K562 (cell line): ENCODE results near the gene ARMC7. TPM values are rescaled to one million over a fixed set of nuclear protein-coding genes. Genes with fewer than 3 reads are reported as not detected.
"Not testable (repeated sequence)": the region's sequence is repeated elsewhere in the genome, so short reads cannot be mapped to it uniquely, and the experiment has no call there.

Experiments
- ATAC-seq: fragments of 200-7000 bp; cut with Tn5 transposase; 3 replicates; pipeline ENCODE4 v1.9.1; 2020; ENCODE audit warnings: moderate library complexity
- BruUV-seq: library from RNA; stranded (reverse); fragments of 400-500 nt; replicated peaks from 2 replicates; lab custom pipeline; 2021; lab: Mats Ljungman, UMichigan
- CTCF ChIA-PET: fragments of 300-600 bp; formaldehyde crosslinking; extraction: SDS; loops from one replicate; lab custom pipeline; 2021; ENCODE audit warnings: low intra/inter-chr PET ratio; lab: Yijun Ruan, JAX
- POLR2A ChIA-PET: fragments of 300-600, 350-650 bp; sonication (Branson Sonifier 250); formaldehyde crosslinking; extraction: SDS; loops from one replicate; lab custom pipeline; 2021; ENCODE audit warnings: antibody characterized with exemption, inconsistent platforms; lab: Yijun Ruan, JAX
- DNase-seq, 4 experiments: peaks; one replicate each; pipeline versions ENCODE4 v3.0.0 to v3.0.0-alpha.2; 2011 to 2018; ENCODE audit warnings: low spot score in 3 of 4, mixed read lengths in 3 of 4; ENCODE audit errors: extremely low read depth in 1 of 4
- FAIRE-seq: peaks from 2 replicates; lab custom pipeline; 2011; peaks lifted over from hg19 to GRCh38; lab: Jason Lieb, UNC
- H2AFZ ChIP-seq: 2 replicates; pipeline ENCODE4 v1.6.0; 2011; ENCODE audit warnings: low read depth, low read length, control low read depth, inconsistent platforms
- H3K27ac ChIP-seq: fragments of 200-600 bp; 3 replicates; pipeline ENCODE4 v1.8.0; 2011; ENCODE audit warnings: low read depth, mild to moderate bottlenecking, control low read depth, inconsistent platforms, low read length, moderate library complexity, mixed read lengths; ENCODE audit errors: extremely low read depth
- H3K27me3 ChIP-seq, 2 experiments: fragments of 300-600 bp in 1 of 2; 2 replicates in 1 of 2; 3 replicates in 1 of 2; pipeline versions ENCODE4 v1.6.0 to v1.8.0; 2011; ENCODE audit warnings: inconsistent platforms in 2 of 2, low read length in 2 of 2, mild to moderate bottlenecking in 1 of 2, mixed read lengths in 1 of 2, moderate library complexity in 1 of 2; ENCODE audit not compliant: control insufficient read depth in 2 of 2, insufficient read depth in 2 of 2
- H3K36me3 ChIP-seq: fragments of 300-600 bp; 3 replicates; pipeline ENCODE4 v1.8.0; 2011; ENCODE audit warnings: mild to moderate bottlenecking, low read length, inconsistent platforms; ENCODE audit not compliant: control insufficient read depth, insufficient read depth
- H3K4me1 ChIP-seq, 2 experiments: fragments of 200-600 bp in 1 of 2; replicated peaks in 1 of 2; 2 replicates in 1 of 2; 3 replicates in 1 of 2; pipeline versions ENCODE4 v1.5.1 to v1.8.0; 2011; ENCODE audit warnings: inconsistent platforms in 2 of 2, low read length in 2 of 2, mild to moderate bottlenecking in 1 of 2, mixed read lengths in 1 of 2, moderate library complexity in 1 of 2; ENCODE audit not compliant: control insufficient read depth in 2 of 2, insufficient read depth in 2 of 2
- H3K4me2 ChIP-seq: 2 replicates; pipeline ENCODE4 v1.6.1; 2011; ENCODE audit warnings: low read length, control low read depth, inconsistent platforms, mixed read lengths; ENCODE audit not compliant: insufficient read depth
- H3K4me3 ChIP-seq: fragments of 200-600 bp; sonication (generic), shearing (Covaris generic); 2 replicates; pipeline ENCODE4 v1.5.1; 2016; ENCODE audit warnings: control low read depth, inconsistent platforms
- H3K79me2 ChIP-seq: fragments of 200-600 bp; 3 replicates; pipeline ENCODE4 v1.8.0; 2011; ENCODE audit warnings: low read length, inconsistent platforms; ENCODE audit not compliant: control insufficient read depth, insufficient read depth
- H3K9ac ChIP-seq, 2 experiments: 2 replicates each; pipeline versions ENCODE4 v1.6.0 to v1.6.1; 2011; ENCODE audit warnings: low read depth in 2 of 2, low read length in 2 of 2, control low read depth in 1 of 2, inconsistent platforms in 1 of 2, mild to moderate bottlenecking in 1 of 2, mixed read lengths in 1 of 2; ENCODE audit not compliant: insufficient read depth in 1 of 2
- H3K9me1 ChIP-seq: one replicate; pipeline ENCODE4 v1.6.0; 2011; ENCODE audit warnings: inconsistent platforms, mild to moderate bottlenecking, low read length, moderate library complexity; ENCODE audit not compliant: control insufficient read depth, insufficient read depth
- H3K9me3 ChIP-seq: replicated peaks from 2 replicates; pipeline ENCODE4 v1.5.1; 2011; ENCODE audit warnings: low read depth, low read length, inconsistent platforms; ENCODE audit not compliant: control insufficient read depth, insufficient read depth
- H4K20me1 ChIP-seq: replicated peaks from 2 replicates; pipeline ENCODE4 v1.6.1; 2011; ENCODE audit warnings: low read length, inconsistent platforms, mixed read lengths; ENCODE audit not compliant: control insufficient read depth, insufficient read depth
- ARNT ChIP-seq, 2 experiments: fragments of 450-650 bp; IDR thresholded peaks; 2 replicates each; pipeline ENCODE4 v1.6.1; 2016; ENCODE audit warnings: mild to moderate bottlenecking in 1 of 2
- HLTF ChIP-seq: fragments of 450-650 bp; IDR thresholded peaks from 2 replicates; pipeline ENCODE4 v1.6.1; 2016
- SMARCA5 ChIP-seq: fragments of 450-650 bp; IDR thresholded peaks from 2 replicates; pipeline ENCODE4 v1.6.1; 2016
- THRAP3 ChIP-seq: fragments of 450-650 bp; IDR thresholded peaks from 2 replicates; pipeline ENCODE4 v1.6.1; 2016; ENCODE audit warnings: mild to moderate bottlenecking, inconsistent platforms, borderline replicate concordance
- ZBTB33 ChIP-seq: sonication (generic); formaldehyde crosslinking; IDR thresholded peaks from 2 replicates; pipeline ENCODE4 v1.8.1; 2023; ENCODE audit warnings: mild to moderate bottlenecking, missing genetic modification reagents
- ZNF398 ChIP-seq: fragments of 250-450 bp; sonication (Bioruptor Pico); IDR thresholded peaks from 2 replicates; pipeline ENCODE4 v1.8.0; 2021; ENCODE audit warnings: moderate library complexity, mild to moderate bottlenecking, inconsistent platforms
- WGBS: fragments of 100-300 bp; shearing (Covaris generic); methylation state at CpG from one replicate; pipeline ENCODE4 v1.1.6; 2016; ENCODE audit warnings: low coverage, mixed read lengths; ENCODE audit not compliant: insufficient coverage; ENCODE audit errors: missing lambda C conversion rate; 5-methylcytosine and 5-hydroxymethylcytosine counted together
- in situ Hi-C: fragments of 300-500 bp; cut with MboI; formaldehyde crosslinking; loops from 4 replicates; pipeline ENCODE4 v1.15.0; 2018; ENCODE audit warnings: inconsistent platforms, mixed read lengths
- intact Hi-C: fragments of 100-400 bp; cut with micrococcal nuclease; formaldehyde crosslinking; loops from 2 replicates; pipeline ENCODE4 v1.14.2; 2022
- polyA plus RNA-seq, 8 experiments: library from polyadenylated mRNA; depleted of rRNA in 4 of 8; stranded (reverse) in 5 of 8; unstranded in 3 of 8; fragments of >200 nt; fragmentation: Nextera tagmentation in 2 of 8; fragmentation: Illumina TruSeq in 1 of 8; extraction: Ambion mirVana in 2 of 8; extraction: Trizol in 1 of 8; gene quantifications; 2 replicates each; pipeline versions ENCODE4 v1.2.1 to v1.2.3, GENCODE V29; 2011 to 2014; ENCODE audit warnings: inconsistent platforms in 1 of 8, missing spikeins in 1 of 8
- total RNA-seq, 7 experiments: library from RNA; depleted of rRNA in 6 of 7; stranded (reverse); fragments of >200 nt in 6 of 7; fragmentation: Illumina TruSeq in 2 of 7; extraction: Trizol in 2 of 7; gene quantifications; 2 replicates each; pipeline versions ENCODE4 v1.2.1 to v1.2.3, GENCODE V29; 2011 to 2021; ENCODE audit warnings: low replicate concordance in 1 of 7
- TF ChIP-seq, protein P1 (sequence below), 2 experiments: fragments of 450-650 bp; IDR thresholded peaks; 2 replicates each; pipeline ENCODE4 v1.6.1; 2016
- TF ChIP-seq, protein P2 (sequence below): fragments of 450-650 bp; IDR thresholded peaks from 2 replicates; pipeline ENCODE4 v1.6.1; 2016; ENCODE audit warnings: antibody characterized with exemption

The ARMC7 gene
- total and polyA plus RNA-seq, 9 of the 15 experiments (the other 6 are each of a cell fraction or from before 2014, with no cell fraction given) = 1.4 to 15.2 (median 5.9) TPM

DNA sequence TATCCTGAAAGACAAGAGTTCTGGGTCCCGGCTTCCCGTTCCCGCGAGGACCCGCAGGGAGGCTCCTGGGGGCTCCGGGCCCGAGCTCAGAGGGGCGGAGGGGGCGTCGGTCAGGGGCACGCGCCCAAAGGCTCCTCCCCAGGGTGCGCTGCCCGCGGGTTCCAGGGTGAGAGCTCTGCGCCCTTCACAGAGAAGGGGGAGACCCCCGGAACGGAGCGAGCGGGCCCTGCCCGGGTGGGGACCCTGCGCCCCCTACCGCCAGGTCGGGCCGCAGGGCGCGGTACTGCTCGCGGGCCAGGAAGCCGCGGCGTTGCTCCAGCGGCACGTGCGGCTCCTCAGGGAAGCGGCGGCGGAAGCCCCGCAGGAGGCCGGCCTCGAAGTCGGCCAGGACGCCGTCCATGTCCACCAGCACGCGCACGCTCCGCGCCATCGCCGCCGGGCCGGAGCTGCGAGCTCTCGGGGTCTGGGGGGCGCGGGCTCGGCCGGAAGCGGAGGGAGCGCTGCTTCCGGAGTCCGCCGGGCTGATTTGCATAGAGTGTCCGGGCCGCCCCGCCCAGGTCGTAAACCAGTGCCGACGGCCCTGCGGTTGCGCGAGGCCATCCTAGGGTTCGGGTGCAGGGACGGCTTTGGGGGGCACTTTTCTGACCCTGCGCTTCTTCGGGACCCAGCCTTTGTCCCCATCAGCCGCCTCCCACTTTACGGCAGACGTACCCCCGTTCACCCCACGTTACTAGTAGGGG, 21.7 kb downstream of the ARMC7 start, which contains the start of gene NT5C (continued):
- no peak for TF ChIP-seq ZNF398

- peak overlapping the region; percentile 88 to 99; a peak in 3 of 4 replicates for H3K9ac ChIP-seq
- ATAC-seq, in situ Hi-C loops, DNase-seq, H3K9me1 ChIP-seq, H3K27me3 ChIP-seq, H4K20me1 ChIP-seq, H3K9me3 ChIP-seq: not testable (repeated sequence)
- WGBS = 77% methylated on average over 23 of the region's 40 CpGs
- intact Hi-C loops = loop anchor here (5.0 kb wide), 1 partner anchor 50 kb away; the partner anchor contains the start of gene SUMO2
- H3K4me1 ChIP-seq = peaks cover 12 to 36% of the 10 kb centered on the region in 2 experiments; a peak in 4 of 5 replicates
- H3K4me2 ChIP-seq = peak overlapping the region; percentile 80
- FAIRE-seq = peak; percentile 6
- POLR2A ChIA-PET = interaction anchor here (0.7 to 5.6 kb wide), 8 partner anchors 7 to 42 kb away, joined by 3 to 51 read pairs (median 4); partner anchors contain the start of genes ARMC7 and JPT1
- H3K36me3 ChIP-seq = peaks cover 44% of the 10 kb centered on the region
- H3K79me2 ChIP-seq = peaks cover 25% of the 10 kb centered on the region
- BruUV-seq = TSS peak; percentile 54
- peak overlapping the region; percentile 90 for H3K4me3 ChIP-seq
- peak overlapping the region; percentile 92 for H2AFZ ChIP-seq
- CTCF ChIA-PET = interaction anchor here (1.0 to 1.6 kb wide), 4 partner anchors 40 to 73 kb away, joined by 3 to 7 read pairs (median 4); no protein-coding TSS in a partner anchor
- H3K27ac ChIP-seq = peak overlapping the region; percentile 90
- TF ChIP-seq ARNT (IDR thresholded peaks at IDR 0.05) = peak in 1 of 2 experiments; percentile 60; a peak in 1 of 4 replicates
- TF ChIP-seq, protein P1, sequence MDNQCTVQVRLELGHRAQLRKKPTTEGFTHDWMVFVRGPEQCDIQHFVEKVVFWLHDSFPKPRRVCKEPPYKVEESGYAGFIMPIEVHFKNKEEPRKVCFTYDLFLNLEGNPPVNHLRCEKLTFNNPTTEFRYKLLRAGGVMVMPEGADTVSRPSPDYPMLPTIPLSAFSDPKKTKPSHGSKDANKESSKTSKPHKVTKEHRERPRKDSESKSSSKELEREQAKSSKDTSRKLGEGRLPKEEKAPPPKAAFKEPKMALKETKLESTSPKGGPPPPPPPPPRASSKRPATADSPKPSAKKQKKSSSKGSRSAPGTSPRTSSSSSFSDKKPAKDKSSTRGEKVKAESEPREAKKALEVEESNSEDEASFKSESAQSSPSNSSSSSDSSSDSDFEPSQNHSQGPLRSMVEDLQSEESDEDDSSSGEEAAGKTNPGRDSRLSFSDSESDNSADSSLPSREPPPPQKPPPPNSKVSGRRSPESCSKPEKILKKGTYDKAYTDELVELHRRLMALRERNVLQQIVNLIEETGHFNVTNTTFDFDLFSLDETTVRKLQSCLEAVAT (IDR thresholded peaks at IDR 0.05) = peak in 1 of 2 experiments; percentile 94; a peak in 2 of 4 replicates
- TF ChIP-seq, protein P2, sequence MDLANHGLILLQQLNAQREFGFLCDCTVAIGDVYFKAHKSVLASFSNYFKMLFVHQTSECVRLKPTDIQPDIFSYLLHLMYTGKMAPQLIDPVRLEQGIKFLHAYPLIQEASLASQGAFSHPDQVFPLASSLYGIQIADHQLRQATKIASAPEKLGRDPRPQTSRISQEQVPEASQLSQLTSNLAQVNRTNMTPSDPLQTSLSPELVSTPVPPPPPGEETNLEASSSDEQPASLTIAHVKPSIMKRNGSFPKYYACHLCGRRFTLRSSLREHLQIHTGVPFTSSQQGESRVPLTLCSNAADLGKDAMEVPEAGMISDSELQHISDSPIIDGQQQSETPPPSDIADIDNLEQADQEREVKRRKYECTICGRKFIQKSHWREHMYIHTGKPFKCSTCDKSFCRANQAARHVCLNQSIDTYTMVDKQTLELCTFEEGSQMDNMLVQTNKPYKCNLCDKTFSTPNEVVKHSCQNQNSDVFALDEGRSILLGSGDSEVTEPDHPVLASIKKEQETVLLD = 0 out of 2 replicates have a peak, but pooled peaks have one; percentile 22
- peak; percentile 91 for TF ChIP-seq ZBTB33 (CRISPR knock-in tag)
- TF ChIP-seq HLTF = peak; percentile 85; the same call in 1 of the 2 replicates
- TF ChIP-seq THRAP3 = 0 out of 2 replicates have a peak, but pooled peaks have one; percentile 81
- TF ChIP-seq SMARCA5 = 0 out of 2 replicates have a peak, but pooled peaks have one; percentile 32
Observed at GRCh38 chr17:75132018-75133000, 22.5 kb downstream of the ARMC7 start.
